MV-4-11 (cell line): ENCODE data around the gene ADAMTS18.

Experiments
- DNase-seq: peaks from one replicate; lab custom pipeline; 2025; lab: John Stamatoyannopoulos, UW

Gene ADAMTS18

GRCh38 chr16:77396461-77396860 is 38.4 kb downstream of the ADAMTS18 start:
- DNase-seq: no peak

DNA sequence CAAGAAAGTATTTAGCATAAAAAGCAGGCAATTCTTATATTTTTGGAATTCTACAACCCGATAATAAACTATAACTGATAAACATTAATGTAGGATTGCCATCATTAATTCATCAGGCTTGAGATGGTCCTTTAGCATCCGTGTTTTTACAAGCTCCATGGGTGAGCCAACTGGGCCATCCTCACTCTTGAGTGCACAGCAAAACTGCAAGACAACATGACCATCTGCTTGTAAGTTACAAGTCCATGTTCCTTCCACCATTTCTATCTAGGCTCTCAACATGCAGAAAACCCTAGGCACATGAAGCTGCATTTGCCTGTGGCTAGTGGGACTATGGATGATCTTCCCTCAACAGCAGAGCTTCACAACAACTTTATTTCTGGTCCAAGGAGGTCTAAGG is 40.1 kb downstream of the ADAMTS18 start:
- no peak for DNase-seq

- no peak for DNase-seq
These were observed 40.9 kb downstream of the ADAMTS18 start for GRCh38 chr16:77393955-77394354.

DNA sequence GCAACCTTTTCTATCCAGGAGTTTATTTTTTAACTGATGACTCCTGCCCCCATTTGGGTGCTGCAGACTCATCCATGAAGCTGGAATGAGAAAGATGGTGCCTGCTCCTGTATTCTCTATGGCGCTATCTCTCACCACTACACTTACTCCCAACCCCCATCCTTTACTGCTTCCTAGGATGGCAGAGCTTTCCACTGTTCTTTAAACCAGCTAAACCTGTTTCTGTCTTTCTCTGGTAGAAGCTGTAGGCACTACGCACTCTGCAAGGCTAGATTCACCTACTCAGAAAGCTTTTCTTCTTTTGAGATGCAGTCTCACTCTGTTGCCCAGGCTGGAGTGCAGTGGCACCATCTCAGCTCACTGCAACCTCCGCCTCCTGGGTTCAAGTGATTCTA is 47.0 kb downstream of the ADAMTS18 start:
- DNase-seq: no peak

GRCh38 chr16:77386831-77387814 is 47.7 kb downstream of the ADAMTS18 start:
- no peak for DNase-seq

GRCh38 chr16:77385481-77385880 is 49.4 kb downstream of the ADAMTS18 start:
- no peak for DNase-seq

DNA sequence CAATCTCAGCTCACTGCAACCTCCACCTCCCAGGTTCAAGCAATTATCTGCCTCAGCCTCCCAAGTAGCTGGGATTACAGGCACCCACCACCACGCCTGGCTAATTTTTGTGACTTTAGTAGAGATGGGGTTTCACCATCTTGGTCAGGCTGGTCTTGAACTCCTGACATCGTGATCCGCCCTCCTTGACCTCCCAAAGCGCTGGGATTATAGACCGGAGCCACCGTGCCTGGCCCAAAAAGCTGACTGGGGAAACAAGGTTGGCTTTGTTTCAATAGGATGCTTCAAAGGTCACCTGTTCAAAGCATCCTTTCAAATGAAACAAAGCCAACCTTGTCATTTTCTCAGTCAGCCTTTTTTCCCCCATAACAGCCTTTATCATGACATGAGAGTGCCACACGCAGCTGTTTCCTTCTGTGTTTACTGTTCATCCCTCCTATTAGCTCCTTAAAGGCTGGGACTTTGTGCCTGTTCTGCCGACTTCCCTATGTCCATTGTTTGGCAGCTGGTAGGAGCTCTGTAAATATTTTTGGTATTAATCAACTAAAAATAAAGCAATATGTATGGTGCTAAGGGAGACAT is 51.1 kb downstream of the ADAMTS18 start:
- no peak for DNase-seq

GRCh38 chr16:77376358-77376757 is 58.5 kb downstream of the ADAMTS18 start:
- DNase-seq: no peak

- no peak for DNase-seq
These were observed 59.4 kb downstream of the ADAMTS18 start for GRCh38 chr16:77375396-77375795.

GRCh38 chr16:77374384-77374783 is 60.5 kb downstream of the ADAMTS18 start:
- no peak for DNase-seq

DNA sequence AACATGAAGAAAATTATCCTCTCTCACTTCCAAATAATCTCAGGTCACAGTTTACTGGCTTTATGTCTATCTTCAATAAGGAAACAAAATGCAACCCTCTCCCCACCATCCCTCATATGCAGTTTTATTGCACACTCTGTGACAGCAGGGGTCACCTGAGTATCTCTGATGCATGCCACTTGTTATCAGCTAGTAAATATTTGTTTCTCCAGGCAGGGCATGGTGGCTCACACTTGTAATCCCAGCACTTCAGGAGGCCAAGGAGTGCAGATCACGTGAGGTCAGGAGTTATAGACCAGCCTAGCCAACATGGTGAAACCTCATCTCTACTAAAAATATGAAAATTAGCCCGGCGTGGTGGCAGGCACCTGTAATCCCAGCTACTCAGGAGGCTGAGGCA is 61.1 kb downstream of the ADAMTS18 start:
- no peak for DNase-seq

DNA sequence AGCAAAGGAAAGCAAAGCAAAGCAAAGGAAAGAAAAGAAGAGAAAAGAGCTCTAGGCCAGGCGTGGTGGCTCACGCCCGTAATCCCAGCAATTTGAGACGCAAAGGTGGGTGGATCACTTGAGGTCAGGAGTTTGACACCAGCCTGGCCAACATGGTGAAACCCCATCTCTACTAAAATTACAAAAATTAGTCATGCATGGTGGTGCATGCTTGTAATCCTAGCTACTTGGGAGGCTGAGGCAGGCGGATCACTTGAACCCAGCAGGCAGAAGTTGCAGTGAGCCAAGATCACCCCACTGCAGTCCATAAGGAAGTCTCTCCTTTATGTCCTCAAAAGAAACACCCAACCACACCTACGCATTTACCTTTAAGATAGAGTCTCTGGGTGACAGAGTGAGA is 70.1 kb downstream of the ADAMTS18 start:
- DNase-seq: no peak

GRCh38 chr16:77359065-77359502 is 75.8 kb downstream of the ADAMTS18 start:
- DNase-seq: no peak

- DNase-seq: no peak
These were observed 81.1 kb downstream of the ADAMTS18 start for GRCh38 chr16:77353587-77354263.

- DNase-seq: no peak
These were observed 90.5 kb downstream of the ADAMTS18 start for GRCh38 chr16:77344341-77344740.

- DNase-seq: no peak
These were observed 98.2 kb downstream of the ADAMTS18 start for GRCh38 chr16:77336637-77337036.

DNA sequence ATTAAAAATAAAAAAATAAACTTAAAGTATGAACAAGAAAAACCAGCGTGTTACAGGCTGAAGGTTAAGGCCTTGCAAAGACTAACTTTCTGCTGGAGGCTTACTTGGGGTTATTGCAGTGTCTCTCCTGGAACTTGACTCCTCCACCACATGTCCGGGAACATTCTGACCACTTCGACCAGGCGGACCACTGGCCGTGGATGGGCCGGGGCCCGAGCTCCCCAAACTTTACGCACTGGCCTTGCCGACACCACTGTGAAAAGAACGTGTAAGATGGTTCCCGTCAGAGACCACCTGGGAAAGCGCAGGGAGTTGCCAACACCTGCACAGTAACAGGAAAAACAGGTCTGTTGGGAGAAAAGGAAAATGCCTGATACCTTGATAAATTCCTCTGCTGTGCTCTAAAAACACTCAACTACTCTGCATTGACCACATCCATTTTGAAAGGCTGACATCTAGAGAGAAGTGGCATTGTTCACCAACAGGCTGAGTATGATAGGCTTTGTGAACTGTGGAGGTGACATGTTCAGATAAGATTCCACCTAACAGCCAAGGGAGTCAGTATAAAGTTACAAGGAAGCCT is 99.1 kb downstream of the ADAMTS18 start:
- DNase-seq: no peak

DNA sequence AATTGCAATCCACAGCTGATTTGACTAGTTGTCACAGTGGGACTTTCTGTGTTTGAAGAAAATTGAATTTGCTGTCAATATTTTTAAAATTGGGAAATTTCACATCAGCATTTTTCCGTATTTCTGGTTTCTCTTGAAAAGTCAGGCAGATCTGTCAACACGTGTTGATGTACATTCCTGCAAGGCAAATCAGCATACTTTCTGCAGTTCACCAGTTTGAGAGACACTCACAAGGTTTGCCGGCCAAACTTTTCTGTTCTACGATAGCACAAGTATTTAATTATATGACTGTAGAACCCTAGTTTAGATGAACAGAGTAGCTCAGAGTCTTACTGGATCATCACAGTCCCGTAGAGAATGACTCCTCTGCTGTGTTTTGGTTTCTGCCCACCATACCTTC is 102.0 kb downstream of the ADAMTS18 start:
- DNase-seq: no peak

DNA sequence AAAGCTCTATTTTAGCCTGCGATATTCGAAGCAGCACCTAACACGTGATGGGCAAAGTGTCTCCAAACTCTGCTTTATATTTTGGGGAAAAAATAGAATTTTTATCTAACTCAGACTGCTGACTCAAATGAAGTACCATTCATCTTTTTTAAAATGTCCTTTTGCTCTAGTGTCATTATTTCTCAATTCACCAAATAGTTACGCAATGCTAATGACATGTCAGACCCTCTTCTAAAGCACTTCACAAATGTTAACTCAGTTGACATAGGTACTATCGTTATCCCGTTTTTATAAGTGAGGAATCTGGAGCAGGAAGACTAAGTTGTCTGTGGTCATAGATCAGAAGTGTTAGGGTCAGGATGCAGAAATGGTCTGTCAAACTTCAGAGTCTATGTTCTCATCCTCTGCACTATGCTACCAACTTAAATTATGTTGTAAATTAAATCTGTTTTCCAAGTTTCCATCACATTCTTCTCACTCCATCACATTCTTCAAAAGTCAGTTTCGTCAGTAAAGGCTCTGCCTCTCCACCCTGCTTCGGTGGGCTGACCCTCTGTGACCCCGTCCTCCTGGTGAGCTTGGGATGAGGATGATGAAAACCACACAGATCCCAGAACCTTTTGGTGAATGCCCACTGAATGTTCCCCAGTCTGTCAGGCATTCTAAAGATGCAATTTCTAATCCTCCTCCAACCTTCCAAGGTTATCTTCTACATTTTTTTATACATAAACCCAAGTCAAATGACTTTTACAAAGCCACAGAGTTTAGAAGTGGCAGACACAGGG is 102.8 kb downstream of the ADAMTS18 start:
- DNase-seq: no peak

DNA sequence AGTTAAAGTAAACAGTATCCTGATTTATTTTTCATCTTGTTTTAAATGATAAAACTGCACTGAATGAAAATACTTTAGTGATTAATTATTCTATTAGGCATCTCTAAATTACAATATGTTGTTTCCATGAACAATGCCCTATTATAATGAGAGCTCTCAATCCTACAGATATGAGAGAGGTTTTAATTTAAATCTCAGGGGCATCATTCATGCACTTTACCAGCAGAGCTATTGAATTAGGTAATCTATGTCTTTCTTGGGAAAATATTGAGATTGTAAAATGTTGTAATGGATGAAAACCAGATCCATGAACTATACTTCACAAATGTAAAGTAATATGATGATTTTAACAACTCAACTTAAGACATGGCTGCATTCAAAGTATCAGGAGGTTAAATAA is 103.8 kb downstream of the ADAMTS18 start:
- DNase-seq: no peak

GRCh38 chr16:77330332-77331042 is 104.3 kb downstream of the ADAMTS18 start:
- DNase-seq: no peak
